HCT116 (cell line): ENCODE measurements around the gene GDF2.

Source experiments
- POLR2A ChIP-seq: IDR thresholded peaks from 2 replicates; pipeline ENCODE4 v1.7.0; 2011; ENCODE audit warnings: borderline replicate concordance; ENCODE audit not compliant: insufficient read depth, insufficient read length; ENCODE audit errors: extremely low read depth
- REST ChIP-seq: IDR thresholded peaks from 2 replicates; pipeline ENCODE4 v1.6.1; 2012; ENCODE audit warnings: low read depth
- TF ChIP-seq, protein P1 (sequence below): IDR thresholded peaks from 2 replicates; pipeline ENCODE4 v1.6.1; 2012

GRCh38 chr10:47366181-47366631, 44.0 kb downstream of the GDF2 start:
- no peak for TF ChIP-seq REST
- TF ChIP-seq, protein P1, sequence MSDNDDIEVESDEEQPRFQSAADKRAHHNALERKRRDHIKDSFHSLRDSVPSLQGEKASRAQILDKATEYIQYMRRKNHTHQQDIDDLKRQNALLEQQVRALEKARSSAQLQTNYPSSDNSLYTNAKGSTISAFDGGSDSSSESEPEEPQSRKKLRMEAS: no peak
- TF ChIP-seq POLR2A: no peak
